Tibial artery (tissue), 4 donors: ENCODE measurements around the gene WWP2.

ENCODE experiments used
- DNase-seq, 2 donors: peaks; one replicate each; pipeline ENCODE4 v3.0.0-alpha.2; 2019
- H3K27ac ChIP-seq, 2 donors: fragments of 200-600 bp; sonication (generic) in 1 of 2; 1 replicate in 1 of 2; 2 replicates in 1 of 2; pipeline ENCODE4 v1.5.1; 2018 to 2019; ENCODE audit warnings: mild to moderate bottlenecking in 1 of 2
- H3K27me3 ChIP-seq, 2 donors: fragments of 200-600 bp; sonication (generic) in 1 of 2; one replicate each; pipeline versions ENCODE4 v1.5.1 to v1.6.0; 2016 to 2019
- H3K36me3 ChIP-seq, 3 donors: fragments of 200-600 bp; sonication (generic) in 2 of 3; one replicate each; pipeline ENCODE4 v1.5.1; 2016 to 2019; ENCODE audit warnings: mild to moderate bottlenecking in 2 of 3
- H3K4me1 ChIP-seq, 4 donors: fragments of 200-600 bp; sonication (generic) in 2 of 4; 1 replicate in 3 of 4; 2 replicates in 1 of 4; pipeline ENCODE4 v1.5.1; 2016 to 2019
- H3K4me3 ChIP-seq, 2 donors: fragments of 200-600 bp; sonication (generic) in 1 of 2; 1 replicate in 1 of 2; 2 replicates in 1 of 2; pipeline ENCODE4 v1.5.1; 2018 to 2019; ENCODE audit warnings: mild to moderate bottlenecking in 2 of 2
- H3K9me3 ChIP-seq, 3 donors: fragments of 200-600 bp; sonication (generic) in 1 of 3; one replicate each; pipeline ENCODE4 v1.5.1; 2016 to 2019
- intact Hi-C: fragments of 100-400 bp; cut with DNase I; formaldehyde crosslinking; loops from one replicate; pipeline ENCODE4 v1.15.0; 2023; ENCODE audit warnings: low total_unique reads
- TF ChIP-seq, protein P1 (sequence below), 2 experiments: fragments of 200-600 bp in 1 of 2; fragments of 450-650 bp in 1 of 2; IDR thresholded peaks; one replicate each; pipeline ENCODE4 v1.5.1; 2017 to 2019; ENCODE audit warnings: antibody characterized with exemption in 2 of 2, mild to moderate bottlenecking in 1 of 2, moderate library complexity in 1 of 2

The WWP2 gene

GRCh38 chr16:69905171-69905555, 143.0 kb downstream of the WWP2 start:
- Histone ChIP-seq H3K36me3 (peaks cover 8 to 16% (median 10%) of the 10 kb centered on the region in 3 donors), H3K27me3 (no peaks in the 10 kb centered on the region), H3K4me3 (no peak overlapping the region), H3K4me1 (peaks cover 0 to 29% (median 10%) of the 10 kb centered on the region in 4 donors), H3K9me3 (no peaks in the 10 kb centered on the region), H3K27ac (no peak overlapping the region)
- TF ChIP-seq, protein P1, sequence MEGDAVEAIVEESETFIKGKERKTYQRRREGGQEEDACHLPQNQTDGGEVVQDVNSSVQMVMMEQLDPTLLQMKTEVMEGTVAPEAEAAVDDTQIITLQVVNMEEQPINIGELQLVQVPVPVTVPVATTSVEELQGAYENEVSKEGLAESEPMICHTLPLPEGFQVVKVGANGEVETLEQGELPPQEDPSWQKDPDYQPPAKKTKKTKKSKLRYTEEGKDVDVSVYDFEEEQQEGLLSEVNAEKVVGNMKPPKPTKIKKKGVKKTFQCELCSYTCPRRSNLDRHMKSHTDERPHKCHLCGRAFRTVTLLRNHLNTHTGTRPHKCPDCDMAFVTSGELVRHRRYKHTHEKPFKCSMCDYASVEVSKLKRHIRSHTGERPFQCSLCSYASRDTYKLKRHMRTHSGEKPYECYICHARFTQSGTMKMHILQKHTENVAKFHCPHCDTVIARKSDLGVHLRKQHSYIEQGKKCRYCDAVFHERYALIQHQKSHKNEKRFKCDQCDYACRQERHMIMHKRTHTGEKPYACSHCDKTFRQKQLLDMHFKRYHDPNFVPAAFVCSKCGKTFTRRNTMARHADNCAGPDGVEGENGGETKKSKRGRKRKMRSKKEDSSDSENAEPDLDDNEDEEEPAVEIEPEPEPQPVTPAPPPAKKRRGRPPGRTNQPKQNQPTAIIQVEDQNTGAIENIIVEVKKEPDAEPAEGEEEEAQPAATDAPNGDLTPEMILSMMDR (IDR thresholded peaks at IDR 0.05), result no peak
- intact Hi-C loops, result no loop called here
- no peak for DNase-seq

GRCh38 chr16:69906838-69907401, 144.8 kb downstream of the WWP2 start:
- H3K27me3 ChIP-seq, result no peaks in the 10 kb centered on the region
- H3K27ac ChIP-seq, result no peak overlapping the region
- H3K9me3 ChIP-seq, result no peaks in the 10 kb centered on the region
- H3K36me3 ChIP-seq, result peaks cover 8 to 23% (median 10%) of the 10 kb centered on the region in 3 donors
- TF ChIP-seq, protein P1 (IDR thresholded peaks at IDR 0.05), result no peak
- DNase-seq, result no peak
- H3K4me3 ChIP-seq, result no peak overlapping the region
- peaks cover 0 to 23% (median 10%) of the 10 kb centered on the region in 4 donors for H3K4me1 ChIP-seq
- intact Hi-C loops, result no loop called here

- Histone ChIP-seq H3K9me3 (no peaks in the 10 kb centered on the region), H3K4me1 (peaks cover 0 to 15% (median 10%) of the 10 kb centered on the region in 4 donors), H3K4me3 (no peak overlapping the region), H3K27ac (no peak overlapping the region), H3K36me3 (peaks cover 8 to 23% (median 10%) of the 10 kb centered on the region in 3 donors), H3K27me3 (no peaks in the 10 kb centered on the region)
- no peak for DNase-seq
- intact Hi-C loops, result no loop called here
- TF ChIP-seq, protein P1 (IDR thresholded peaks at IDR 0.05), result no peak
These were observed 146.9 kb downstream of the WWP2 start for GRCh38 chr16:69909043-69909442.

DNA sequence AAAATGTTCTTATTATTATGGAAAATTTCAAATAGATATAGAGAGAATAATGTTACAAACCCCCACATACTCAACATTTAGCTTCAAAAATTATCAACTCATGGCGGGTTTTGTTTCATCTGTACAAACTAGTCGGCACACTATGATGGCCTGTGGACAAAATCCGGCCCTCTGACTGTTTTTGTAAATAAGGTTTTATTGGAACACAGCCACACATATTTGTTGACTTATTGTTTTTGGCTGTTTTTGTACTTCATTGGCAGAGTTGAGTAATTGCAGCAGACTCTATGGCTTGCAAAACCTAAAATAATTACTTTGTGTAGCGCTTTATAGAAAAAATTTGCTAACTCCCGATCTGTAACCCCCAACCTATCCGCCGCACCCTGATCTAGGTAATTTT, 147.6 kb downstream of the WWP2 start:
- H3K4me3 ChIP-seq, result no peak overlapping the region
- no peak overlapping the region for H3K27ac ChIP-seq
- intact Hi-C loops, result no loop called here
- TF ChIP-seq, protein P1 (IDR thresholded peaks at IDR 0.05), result no peak
- peaks cover 8 to 23% (median 10%) of the 10 kb centered on the region in 3 donors for H3K36me3 ChIP-seq
- H3K27me3 ChIP-seq, result no peaks in the 10 kb centered on the region
- peaks cover 0 to 8% (median 4%) of the 10 kb centered on the region in 4 donors for H3K4me1 ChIP-seq
- no peaks in the 10 kb centered on the region for H3K9me3 ChIP-seq
- no peak for DNase-seq

GRCh38 chr16:69910964-69911363, 148.8 kb downstream of the WWP2 start:
- H3K36me3 ChIP-seq, result peaks cover 8 to 23% (median 10%) of the 10 kb centered on the region in 3 donors
- intact Hi-C loops, result no loop called here
- DNase-seq, result no peak

More at GRCh38 chr16:69910964-69911363, 148.8 kb downstream of the WWP2 start:
- no peaks in the 10 kb centered on the region for H3K9me3 ChIP-seq
- H3K27ac ChIP-seq, result no peak overlapping the region
- TF ChIP-seq, protein P1 (IDR thresholded peaks at IDR 0.05), result no peak
- no peak overlapping the region for H3K4me3 ChIP-seq
- peaks cover 0 to 7% (median 0%) of the 10 kb centered on the region in 4 donors for H3K4me1 ChIP-seq
- no peaks in the 10 kb centered on the region for H3K27me3 ChIP-seq
